OCI-LY7 (cell line): ENCODE measurements around the gene RBM33. TPM values are rescaled to one million over a fixed set of nuclear protein-coding genes. Genes with fewer than 3 reads are reported as not detected.

Source experiments
- BruUV-seq: library from RNA; stranded (reverse); fragments of 400-500 nt; replicated peaks from 2 replicates; lab custom pipeline; 2021; lab: Mats Ljungman, UMichigan
- CTCF ChIA-PET: fragments of 300-600 bp; sonication (Branson Sonifier 250); formaldehyde crosslinking; loops from one replicate; lab custom pipeline; 2022; ENCODE audit warnings: antibody characterized with exemption; ENCODE audit not compliant: unreplicated experiment; lab: Charles Lee
- POLR2A ChIA-PET: fragments of 300-600 bp; sonication (Branson Sonifier 250); formaldehyde crosslinking; loops from one replicate; lab custom pipeline; 2022; ENCODE audit warnings: antibody characterized with exemption; lab: Charles Lee
- DNase-seq: peaks from one replicate; pipeline ENCODE4 v3.0.0-alpha.2; 2015; ENCODE audit warnings: low spot score
- H2AFZ ChIP-seq: fragments of 200-600 bp; sonication (generic), shearing (Covaris generic); 2 replicates; pipeline ENCODE4 v1.6.1; 2014; ENCODE audit warnings: mild to moderate bottlenecking, antibody characterized with exemption, low read length, moderate library complexity
- H3K27ac ChIP-seq: fragments of 200-600 bp; sonication (generic); 2 replicates; pipeline ENCODE4 v1.5.1; 2014; ENCODE audit warnings: mixed run types, low read depth, mild to moderate bottlenecking, moderate library complexity, low read length, inconsistent platforms; ENCODE audit not compliant: poor library complexity, severe bottlenecking
- H3K36me3 ChIP-seq: fragments of 200-600 bp; sonication (generic); 2 replicates; pipeline ENCODE4 v1.6.1; 2014; ENCODE audit warnings: mild to moderate bottlenecking, antibody characterized with exemption, low read length, moderate library complexity, mixed read lengths; ENCODE audit not compliant: insufficient read depth
- H3K4me1 ChIP-seq: fragments of 200-600 bp; sonication (generic); 2 replicates; pipeline ENCODE4 v1.5.1; 2014; ENCODE audit warnings: mild to moderate bottlenecking, low read length; ENCODE audit not compliant: insufficient read depth, poor library complexity, severe bottlenecking
- H3K4me2 ChIP-seq: fragments of 200-600 bp; sonication (generic); 2 replicates; pipeline ENCODE4 v1.6.1; 2014; ENCODE audit warnings: mild to moderate bottlenecking, low read length
- H3K4me3 ChIP-seq: fragments of 200-600 bp; sonication (generic); 2 replicates; pipeline ENCODE4 v1.5.1; 2014; ENCODE audit warnings: mild to moderate bottlenecking, low read depth, low read length; ENCODE audit not compliant: poor library complexity, severe bottlenecking
- H3K79me2 ChIP-seq: fragments of 200-600 bp; sonication (generic); 2 replicates; pipeline ENCODE4 v1.6.1; 2016; ENCODE audit warnings: low read depth, mild to moderate bottlenecking, low read length, moderate library complexity, mixed read lengths; ENCODE audit not compliant: insufficient read depth
- H3K9me2 ChIP-seq: fragments of 200-600 bp; sonication (generic); 2 replicates; pipeline ENCODE4 v1.6.1; 2016; ENCODE audit warnings: mild to moderate bottlenecking, low read length, mixed read lengths; ENCODE audit not compliant: insufficient read depth
- H3K9me3 ChIP-seq: fragments of 200-600 bp; sonication (generic); 2 replicates; pipeline ENCODE4 v1.6.1; 2014; ENCODE audit warnings: mild to moderate bottlenecking, mixed run types, low read length, mixed read lengths
- H4K20me1 ChIP-seq: fragments of 200-600 bp; sonication (generic); 2 replicates; pipeline ENCODE4 v1.6.1; 2014; ENCODE audit warnings: mild to moderate bottlenecking, antibody characterized with exemption, low read length, moderate library complexity, mixed read lengths; ENCODE audit not compliant: insufficient read depth
- EZH2phosphoT487 ChIP-seq: fragments of 200-600 bp; sonication (generic); IDR thresholded peaks from 2 replicates; pipeline ENCODE4 v1.6.1; 2018; ENCODE audit warnings: low read depth, borderline replicate concordance, mild to moderate bottlenecking, mixed run types, antibody characterized with exemption, low read length, moderate library complexity, mixed read lengths
- intact Hi-C: fragments of 100-400 bp; cut with micrococcal nuclease; formaldehyde crosslinking; loops from one replicate; pipeline ENCODE4 v1.10.0; 2022; ENCODE audit not compliant: unreplicated experiment
- total RNA-seq, 2 experiments: library from RNA; depleted of rRNA in 1 of 2; stranded (reverse); fragments of >200 nt in 1 of 2; shearing (Covaris generic) in 1 of 2; gene quantifications; 2 replicates each; pipeline ENCODE4 v1.2.3, GENCODE V29; 2014 to 2022
- TF ChIP-seq, protein P1 (sequence below): fragments of 200-600 bp; sonication (generic); conservative IDR thresholded peaks from 2 replicates; pipeline ENCODE4 v1.5.1; 2014; ENCODE audit warnings: mild to moderate bottlenecking, antibody characterized with exemption, low read length, moderate library complexity, mixed read lengths

Gene RBM33
- total RNA-seq, 2 experiments from 2014 or later = 67.6 to 127 TPM

DNA sequence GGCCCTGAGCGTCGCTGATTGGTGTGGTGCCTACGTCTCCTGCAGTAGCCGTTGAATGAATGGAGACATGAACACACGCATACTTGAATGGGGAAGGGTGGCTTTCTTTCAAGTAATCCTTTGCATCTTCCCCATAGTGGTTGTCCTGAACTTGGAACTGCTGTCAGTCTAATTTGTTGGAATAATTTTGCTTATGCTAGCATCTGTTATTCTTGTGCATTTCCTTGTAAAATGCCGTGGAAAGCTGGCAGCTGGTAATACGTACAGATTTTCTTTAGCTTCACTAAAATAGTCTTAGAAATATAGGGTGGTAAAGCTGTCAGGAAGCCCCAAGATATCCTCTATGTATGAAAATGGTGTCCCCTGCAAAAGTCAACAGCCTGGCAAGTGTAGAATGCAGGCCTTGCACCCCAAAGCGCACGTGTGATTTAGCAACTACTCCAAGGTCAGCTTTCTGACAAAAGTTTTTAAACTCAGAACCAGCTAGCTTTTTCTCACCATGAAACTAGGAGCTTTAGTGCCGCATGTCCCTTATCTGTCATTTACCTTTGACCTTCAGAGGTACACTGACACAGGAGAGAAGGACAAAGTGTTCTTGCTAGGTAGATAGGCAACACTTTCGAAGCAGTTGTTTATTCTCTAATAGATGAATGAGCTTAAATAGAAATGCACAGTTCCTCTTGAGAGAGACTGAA, 70.8 kb downstream of the RBM33 start:
- Histone ChIP-seq H3K4me3 (no peak overlapping the region), H3K4me2 (peak overlapping the region; percentile 29; the same call in 1 of the 2 replicates), H3K4me1 (peaks cover 86% of the 10 kb centered on the region), H3K36me3 (peaks cover 87% of the 10 kb centered on the region), H2AFZ (no peak overlapping the region), H4K20me1 (peaks cover 6% of the 10 kb centered on the region), H3K79me2 (peaks cover 79% of the 10 kb centered on the region; the same call in 1 of the 2 replicates), H3K9me2 (no peaks in the 10 kb centered on the region), H3K27ac (peak overlapping the region; percentile 45), H3K9me3 (no peaks in the 10 kb centered on the region)
- BruUV-seq = no TSS peak
- ChIA-PET POLR2A (interaction anchor here (1.0 to 1.4 kb wide), 4 partner anchors 10 to 38 kb away, joined by 3 to 15 read pairs (median 8); no protein-coding TSS in a partner anchor), CTCF (no interaction called here)
- no peak for DNase-seq
- intact Hi-C loops = no loop called here
- TF ChIP-seq, protein P1, sequence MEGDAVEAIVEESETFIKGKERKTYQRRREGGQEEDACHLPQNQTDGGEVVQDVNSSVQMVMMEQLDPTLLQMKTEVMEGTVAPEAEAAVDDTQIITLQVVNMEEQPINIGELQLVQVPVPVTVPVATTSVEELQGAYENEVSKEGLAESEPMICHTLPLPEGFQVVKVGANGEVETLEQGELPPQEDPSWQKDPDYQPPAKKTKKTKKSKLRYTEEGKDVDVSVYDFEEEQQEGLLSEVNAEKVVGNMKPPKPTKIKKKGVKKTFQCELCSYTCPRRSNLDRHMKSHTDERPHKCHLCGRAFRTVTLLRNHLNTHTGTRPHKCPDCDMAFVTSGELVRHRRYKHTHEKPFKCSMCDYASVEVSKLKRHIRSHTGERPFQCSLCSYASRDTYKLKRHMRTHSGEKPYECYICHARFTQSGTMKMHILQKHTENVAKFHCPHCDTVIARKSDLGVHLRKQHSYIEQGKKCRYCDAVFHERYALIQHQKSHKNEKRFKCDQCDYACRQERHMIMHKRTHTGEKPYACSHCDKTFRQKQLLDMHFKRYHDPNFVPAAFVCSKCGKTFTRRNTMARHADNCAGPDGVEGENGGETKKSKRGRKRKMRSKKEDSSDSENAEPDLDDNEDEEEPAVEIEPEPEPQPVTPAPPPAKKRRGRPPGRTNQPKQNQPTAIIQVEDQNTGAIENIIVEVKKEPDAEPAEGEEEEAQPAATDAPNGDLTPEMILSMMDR = no peak
- TF ChIP-seq EZH2phosphoT487 = no peak

GRCh38 chr7:155717010-155717744, 72.7 kb downstream of the RBM33 start:
- H3K79me2 ChIP-seq = peaks cover 83% of the 10 kb centered on the region; the same call in 1 of the 2 replicates
- no peak for DNase-seq
- ChIA-PET CTCF (interaction anchor here (0.6 to 0.7 kb wide), 2 partner anchors 10 to 61 kb away, joined by 3 read pairs; no protein-coding TSS in a partner anchor), POLR2A (interaction anchor here (0.6 to 1.6 kb wide), 4 partner anchors 8 to 68 kb away, joined by 3 to 7 read pairs (median 4); no protein-coding TSS in a partner anchor)
- no peak for TF ChIP-seq EZH2phosphoT487
- TF ChIP-seq, protein P1 = no peak
- no peak overlapping the region for H2AFZ ChIP-seq
- intact Hi-C loops = no loop called here
- peak overlapping the region; percentile 15 for H3K27ac ChIP-seq
- H3K36me3 ChIP-seq = peaks cover 78% of the 10 kb centered on the region
- H3K9me3 ChIP-seq = no peaks in the 10 kb centered on the region
- BruUV-seq = no TSS peak
- H3K9me2 ChIP-seq = no peaks in the 10 kb centered on the region
- peaks cover 5% of the 10 kb centered on the region; the same call in 1 of the 2 replicates for H4K20me1 ChIP-seq
- H3K4me2 ChIP-seq = peak overlapping the region; percentile 12; the same call in 1 of the 2 replicates
- H3K4me1 ChIP-seq = peaks cover 86% of the 10 kb centered on the region
- H3K4me3 ChIP-seq = no peak overlapping the region
